Measurements from ENCODE around the gene TBKBP1.

Gene TBKBP1

DNA sequence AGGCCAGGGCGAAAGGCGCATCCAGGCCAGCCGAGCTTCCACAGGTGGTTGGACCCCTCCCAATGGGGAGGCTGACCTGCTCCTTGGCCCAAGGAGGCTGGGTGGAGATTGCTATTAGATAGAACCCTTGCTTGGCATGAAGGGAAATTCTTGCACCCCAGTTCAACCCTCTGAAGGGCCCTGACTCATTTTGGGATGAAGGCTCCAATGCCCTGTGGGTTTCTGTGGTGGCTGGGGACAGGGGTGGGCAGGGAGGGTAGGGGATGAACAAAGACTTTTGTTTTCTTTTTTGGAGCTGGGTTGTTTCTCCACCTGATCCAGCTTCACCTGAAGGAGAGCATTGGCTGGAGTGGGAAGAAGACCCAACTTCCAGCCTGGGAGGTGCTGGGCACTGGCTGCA lies 22.4 kb downstream of the TBKBP1 start:
- no peak for DNase-seq

- DNase-seq = no peak
Observed at GRCh38 chr17:47717261-47717697, 23.3 kb downstream of the TBKBP1 start.

DNA sequence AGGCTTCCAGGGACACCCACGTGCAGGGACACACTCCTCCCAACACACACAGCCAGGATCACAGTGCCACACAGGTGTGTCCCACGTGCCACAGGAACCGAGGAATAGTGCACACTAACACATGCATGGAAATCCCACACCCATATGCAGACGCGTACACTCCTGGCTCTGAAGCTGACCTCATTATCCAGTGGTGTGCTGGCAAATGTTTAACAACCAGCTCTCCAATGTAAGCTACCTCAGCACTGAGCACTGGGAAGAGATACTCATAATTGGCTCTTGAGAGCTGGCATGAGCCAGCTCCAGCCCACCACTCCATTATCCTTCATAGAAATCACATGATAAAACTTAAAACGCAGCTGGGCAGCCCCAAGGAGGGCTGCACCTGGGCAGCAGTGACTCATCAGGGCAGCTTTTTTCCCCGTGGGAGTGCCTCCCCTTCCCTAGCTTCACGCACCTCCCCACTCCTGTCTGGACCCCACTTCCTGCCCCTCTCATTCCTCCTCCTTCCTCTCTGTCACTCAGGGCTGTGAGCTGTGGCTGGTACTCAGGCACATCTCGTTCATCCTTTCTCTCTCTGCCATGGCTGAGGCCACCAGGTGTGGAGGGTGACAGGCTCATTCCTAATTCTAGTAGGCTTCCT lies 24.1 kb downstream of the TBKBP1 start:
- DNase-seq = no peak

- DNase-seq = no peak
Observed at GRCh38 chr17:47718634-47719405, 24.9 kb downstream of the TBKBP1 start.

DNA sequence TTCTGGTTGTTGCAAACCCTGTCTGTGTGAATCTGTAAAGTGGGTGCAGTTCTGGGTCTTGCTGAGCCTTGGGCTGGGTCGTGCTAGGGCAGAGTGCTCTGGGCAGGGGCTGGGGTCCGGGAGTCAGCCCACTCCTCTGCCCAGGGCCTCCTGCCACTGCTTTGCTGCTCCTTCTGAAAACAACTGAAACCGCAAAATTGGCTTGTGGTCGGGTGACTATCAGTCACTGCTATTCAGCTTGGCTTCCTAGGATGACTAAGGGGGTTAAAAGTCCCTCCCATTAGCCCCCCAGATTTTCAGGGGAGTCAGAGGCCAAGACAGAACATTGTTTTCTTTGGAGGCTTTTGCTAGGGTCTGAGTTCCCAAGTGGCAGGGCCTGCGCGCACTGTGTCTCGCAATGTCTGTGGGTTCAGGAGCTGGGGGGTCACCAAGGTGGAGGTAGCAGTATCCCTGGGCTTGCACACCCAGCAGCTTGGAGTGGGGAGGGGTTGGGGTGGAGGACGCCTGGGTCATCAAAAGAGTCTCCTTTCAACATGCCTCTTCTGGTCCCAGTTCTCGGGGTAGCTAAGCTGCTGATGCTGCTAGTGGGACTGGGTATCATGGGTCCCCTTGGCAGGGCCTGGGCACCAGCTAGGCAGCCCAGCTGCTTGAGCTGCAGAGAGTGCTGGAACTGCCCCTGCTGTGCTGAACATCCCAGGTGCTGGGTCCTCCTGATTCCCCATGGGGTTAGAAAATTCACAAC lies 25.6 kb downstream of the TBKBP1 start:
- peak; percentile 60 for DNase-seq

- no peak for DNase-seq
Observed at GRCh38 chr17:47720196-47720595, 26.2 kb downstream of the TBKBP1 start.

DNA sequence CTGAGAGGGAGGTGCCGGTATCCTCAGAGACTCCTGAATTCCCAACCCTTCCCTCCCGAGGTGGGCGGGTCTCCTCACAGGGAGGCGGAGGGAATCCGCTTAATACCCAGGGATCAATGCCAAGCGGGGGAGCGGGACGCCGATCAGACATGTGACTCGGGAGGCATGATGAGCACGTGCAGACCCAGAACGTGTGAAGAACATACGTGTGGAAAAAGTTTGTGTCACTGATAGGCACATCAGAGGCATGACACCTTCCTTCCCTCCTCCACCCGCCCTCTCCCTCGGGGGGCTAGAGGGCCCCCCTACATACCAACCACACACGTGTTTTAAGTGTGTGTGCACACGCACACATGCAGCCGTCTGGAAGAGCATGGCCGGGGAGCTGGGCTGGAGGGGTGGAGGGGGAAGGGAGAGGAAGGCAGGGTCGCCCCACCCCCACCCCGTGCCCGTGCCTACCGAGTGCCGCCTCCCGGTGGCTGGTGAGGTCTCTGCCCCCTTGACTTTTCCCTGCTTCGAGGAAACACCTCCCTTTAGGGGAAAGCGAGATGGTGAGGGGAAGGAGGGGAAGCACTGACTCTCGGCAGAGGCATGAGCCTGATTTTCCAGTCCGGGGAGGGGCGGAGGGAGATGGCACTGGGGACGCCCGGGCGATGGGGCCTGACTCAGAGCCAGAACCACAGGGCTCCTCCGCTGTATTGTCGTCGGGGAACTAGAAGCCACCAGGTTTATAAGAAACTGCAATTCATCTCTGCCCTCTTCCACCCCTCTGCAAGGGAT lies 27.0 kb downstream of the TBKBP1 start:
- DNase-seq = peak; percentile 60

GRCh38 chr17:47721725-47722124 lies 27.8 kb downstream of the TBKBP1 start:
- DNase-seq = no peak

- no peak for DNase-seq
Observed at GRCh38 chr17:47724705-47725104, 30.7 kb downstream of the TBKBP1 start.

DNA sequence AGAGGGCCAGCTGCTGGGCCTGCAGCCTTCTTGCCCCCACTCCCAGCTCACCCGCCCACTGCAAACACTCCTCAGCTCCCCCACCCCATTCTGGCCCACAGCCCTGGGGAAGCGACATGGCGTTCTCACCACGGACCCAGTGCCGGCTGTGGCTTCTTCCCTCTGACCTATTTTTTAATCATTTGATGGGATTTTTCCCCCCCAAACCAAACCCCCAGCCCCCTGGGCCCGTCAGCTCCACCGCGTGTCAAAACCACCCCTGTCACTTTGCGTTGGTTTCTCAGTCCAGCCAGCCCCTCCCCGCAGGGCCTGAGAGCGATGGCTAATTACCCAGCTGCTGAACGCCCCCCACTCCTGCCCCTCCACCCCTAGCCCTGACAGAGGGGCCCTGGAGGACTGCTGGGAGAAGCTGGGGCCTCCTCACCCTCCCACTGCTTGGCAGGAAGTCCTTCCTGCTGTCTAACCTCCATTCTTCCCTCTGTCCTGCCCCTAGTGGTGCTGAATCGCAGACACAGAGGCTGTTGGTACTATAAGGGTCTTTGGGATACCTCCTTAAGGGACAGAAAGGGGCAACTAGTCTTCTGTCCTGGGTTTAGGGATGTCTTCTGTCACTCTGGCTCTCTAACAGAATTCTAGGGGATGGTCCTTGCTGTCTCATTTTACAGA lies 31.6 kb downstream of the TBKBP1 start:
- no peak for DNase-seq

DNA sequence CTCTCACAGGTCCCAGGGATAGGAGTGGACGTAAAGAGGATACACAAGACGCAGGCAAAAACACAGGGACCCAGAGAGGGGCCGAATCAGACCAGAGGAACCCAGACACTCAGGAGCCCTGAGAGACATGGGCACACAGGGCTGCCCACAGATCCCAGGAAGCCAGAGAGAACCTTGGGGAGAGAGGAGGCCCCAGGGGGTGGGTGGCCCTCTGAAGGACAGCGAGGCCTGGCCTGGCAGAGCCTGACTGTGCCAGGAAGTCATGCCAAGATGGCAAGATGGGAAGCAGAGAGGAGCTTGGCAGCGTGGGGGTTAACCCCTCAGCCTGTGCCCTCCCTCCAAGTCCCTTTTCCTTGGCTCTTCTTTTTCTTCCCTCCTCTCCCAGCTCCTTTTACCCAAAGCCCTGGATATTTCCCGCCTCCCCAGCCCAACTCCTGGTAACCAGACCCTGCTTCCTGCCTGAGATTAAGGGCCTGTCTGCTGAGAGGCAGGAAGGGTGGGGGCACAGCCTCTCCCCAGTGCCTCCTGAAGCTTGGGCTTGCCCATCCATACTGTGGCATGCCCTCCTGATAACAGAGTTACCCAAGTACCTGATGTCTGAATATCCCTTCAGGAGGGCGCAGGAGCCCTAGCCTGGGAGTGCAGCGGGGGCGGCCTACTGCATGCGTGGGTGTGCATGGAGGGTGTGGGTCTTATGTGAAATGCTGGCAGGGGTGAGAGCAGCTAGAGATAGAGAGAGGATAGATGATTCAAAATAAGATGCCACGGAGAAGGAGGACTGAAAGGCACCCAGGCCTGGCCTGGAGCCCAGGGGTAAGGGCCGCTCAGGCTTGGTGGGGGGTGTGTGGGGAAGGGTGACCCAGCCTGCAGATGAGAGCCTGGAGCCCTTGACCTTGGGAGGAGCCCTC lies 33.1 kb downstream of the TBKBP1 start:
- DNase-seq = no peak

DNA sequence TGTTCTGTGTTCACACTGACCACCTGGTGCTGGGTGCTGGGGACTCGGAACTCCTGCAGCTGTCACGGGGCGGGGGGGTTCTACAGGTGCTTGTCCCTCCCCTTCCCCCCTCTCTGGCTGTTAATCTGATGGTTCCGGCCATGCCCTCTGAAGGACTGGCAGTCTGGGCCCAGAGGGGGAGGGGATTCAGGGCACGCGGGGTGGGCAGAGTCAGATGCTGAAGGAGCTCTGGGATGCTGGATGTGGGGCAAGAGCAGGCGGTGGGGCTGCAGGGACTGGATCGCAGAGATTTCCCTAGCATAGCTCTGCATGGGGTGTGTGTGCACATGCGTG lies 33.7 kb downstream of the TBKBP1 start:
- no peak for DNase-seq

DNA sequence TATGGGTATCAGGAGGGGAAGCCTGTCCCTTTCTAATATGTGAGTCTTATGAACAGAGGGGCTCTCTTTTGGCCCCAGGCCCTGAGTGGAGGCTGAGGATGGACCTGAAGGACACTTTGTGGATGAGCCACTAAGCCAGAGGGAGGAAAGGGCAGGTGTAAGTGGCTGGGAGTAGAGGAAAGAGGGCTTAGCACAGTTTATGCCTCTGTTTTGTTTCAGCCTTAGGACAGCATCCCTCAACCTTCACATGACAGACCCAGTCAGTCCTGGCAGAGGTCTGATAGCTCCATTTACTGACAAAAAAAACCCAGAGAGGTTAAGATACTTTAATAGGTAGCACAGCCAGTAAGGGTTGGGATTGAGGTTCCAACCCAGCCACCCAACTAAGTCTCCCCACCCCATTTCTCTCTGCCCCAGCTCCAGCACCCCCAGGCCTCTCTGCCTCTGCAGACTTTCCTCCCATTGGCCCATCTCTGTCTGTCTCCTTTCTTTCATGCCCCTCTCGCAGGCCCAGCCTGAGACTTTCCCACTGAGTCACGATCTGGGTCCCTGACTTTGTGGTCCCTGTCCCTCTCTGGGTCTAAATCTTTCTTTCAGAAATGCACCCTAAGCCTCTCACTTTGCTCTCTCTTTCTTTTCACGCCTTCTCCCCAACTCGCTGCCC lies 34.4 kb downstream of the TBKBP1 start:
- no peak for DNase-seq

GRCh38 chr17:47729476-47729875 lies 35.5 kb downstream of the TBKBP1 start:
- no peak for DNase-seq

DNA sequence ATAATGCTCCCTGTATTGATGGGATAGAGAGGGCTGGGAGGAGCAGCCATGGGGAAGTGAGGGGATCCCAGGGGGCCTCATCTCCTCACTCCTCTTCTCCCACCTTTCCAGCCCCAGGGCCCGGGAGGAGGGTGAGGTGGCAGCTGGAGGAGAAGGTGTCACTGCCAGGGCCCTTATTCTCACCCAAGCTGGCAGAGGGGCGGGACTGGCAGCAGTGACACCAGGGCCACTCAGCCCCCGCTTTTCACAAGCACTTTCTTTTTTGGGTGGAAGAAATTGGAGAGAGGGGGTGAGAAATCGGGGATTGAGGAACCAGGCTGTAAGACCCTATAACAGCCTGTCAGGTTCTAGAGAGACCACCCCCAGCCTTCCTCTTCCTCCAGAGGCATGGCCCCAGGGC lies 36.7 kb downstream of the TBKBP1 start:
- DNase-seq = no peak

DNA sequence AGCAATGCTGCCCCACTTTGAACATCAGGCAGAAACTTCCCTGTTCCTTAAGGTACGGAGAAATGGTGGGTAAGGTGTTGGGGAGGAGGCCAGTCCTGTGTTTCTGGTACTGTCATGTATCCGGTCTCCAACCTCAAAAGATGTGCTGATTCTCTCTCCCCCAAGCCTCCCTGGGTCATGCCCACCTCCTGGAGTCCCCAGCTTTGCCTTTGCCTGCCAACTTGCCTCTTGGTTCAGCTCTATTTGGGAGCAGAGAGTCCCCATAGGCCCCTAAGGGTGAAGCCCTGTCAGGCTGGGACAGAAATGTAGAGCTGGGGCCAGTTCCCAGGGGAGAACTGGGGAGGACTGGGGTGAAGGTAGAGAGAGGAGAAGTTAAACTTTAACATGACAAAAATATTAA lies 37.4 kb downstream of the TBKBP1 start:
- DNase-seq = no peak

DNA sequence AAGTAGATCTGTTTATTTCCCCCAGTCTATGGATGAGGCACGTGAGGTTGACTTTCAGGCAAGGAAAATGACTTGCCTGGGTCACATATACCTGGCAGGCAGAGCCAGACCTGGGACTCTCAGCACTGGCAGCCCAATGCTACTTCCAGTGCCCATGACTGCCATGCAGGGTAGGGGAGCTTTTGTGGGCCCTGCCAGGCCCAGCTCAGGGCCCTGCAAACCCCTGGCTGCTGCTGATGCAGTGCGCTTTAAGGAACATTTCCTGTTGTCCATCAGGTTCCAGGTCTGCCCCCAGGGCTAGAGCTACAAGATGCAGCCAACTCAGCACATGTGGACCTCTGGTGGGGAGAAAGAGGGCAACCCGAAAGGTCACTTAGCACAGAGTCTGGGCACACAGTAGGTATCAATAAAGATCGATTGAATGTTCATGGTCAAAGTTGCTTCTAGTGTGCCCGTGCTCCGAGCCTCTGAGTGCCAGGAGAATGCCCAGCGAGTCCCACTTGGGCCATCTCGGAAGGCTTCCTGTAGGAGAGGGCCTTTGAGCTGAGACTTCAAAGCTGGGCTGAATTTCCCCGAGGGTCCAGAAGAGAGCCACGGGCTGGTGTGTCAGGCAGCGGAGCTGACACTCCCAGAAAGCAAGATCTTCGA lies 38.6 kb downstream of the TBKBP1 start:
- DNase-seq = no peak

GRCh38 chr17:47733047-47733673 lies 39.2 kb downstream of the TBKBP1 start, which contains the start of gene TBX21:
Gene TBX21, plus strand, starts transcription at chr17:47733236. Its CDS starts 219 bp downstream, at chr17:47733455.
- peak; percentile 8 for DNase-seq

GRCh38 chr17:47733674-47734410 lies 39.9 kb downstream of the TBKBP1 start:
- no peak for DNase-seq

Measured in T1000 (cell line).